Measurements from ENCODE around the gene ARVCF. TPM values are rescaled to one million over a fixed set of nuclear protein-coding genes. Genes with fewer than 3 reads are reported as not detected.

The ARVCF gene
- total RNA-seq, 3 donors from 2014 or later (not counting 1 experiment from before 2014, with no cell fraction given), result 37.8 to 62.0 (median 38.7) TPM

- DNase-seq (no peak), ATAC-seq (no peak)
- Histone ChIP-seq H3K27ac (ENCODE audit: low read length) (no peak overlapping the region), H3K36me3 (ENCODE audit: control insufficient read depth, insufficient read depth, low read length) (peaks cover 46% of the 10 kb centered on the region), H3K4me1 (ENCODE audit: control insufficient read depth, insufficient read depth, low read length) (peaks cover 3% of the 10 kb centered on the region), H3K9me3 (ENCODE audit: control insufficient read depth, insufficient read depth, low read length) (no peaks in the 10 kb centered on the region), H3K27me3 (ENCODE audit: control insufficient read depth, insufficient read depth, low read length) (no peaks in the 10 kb centered on the region), H3K4me3 (ENCODE audit: low read length) (no peak overlapping the region)
- intact Hi-C loops (cut with micrococcal nuclease), result no loop called here
- H3K36me3 Mint-ChIP-seq, result no peaks in the 10 kb centered on the region
- no peak overlapping the region for H3K27ac Mint-ChIP-seq
- H3K27me3 Mint-ChIP-seq (ENCODE audit: low read depth in 2 of 2), result no peaks in the 10 kb centered on the region
- H3K4me3 Mint-ChIP-seq, result no peak overlapping the region
- WGBS (ENCODE audit: insufficient coverage), result 91% methylated on average over 10 of the region's 10 CpGs
- no peaks in the 10 kb centered on the region for H3K9me3 Mint-ChIP-seq
- TF ChIP-seq CTCF (IDR thresholded peaks at IDR 0.05), result no peak
- H3K4me1 Mint-ChIP-seq, result peaks cover 20 to 23% of the 10 kb centered on the region in 2 donors
Observed at GRCh38 chr22:20056161-20056560, 39.5 kb upstream of the ARVCF start.

- Histone ChIP-seq H3K36me3 (ENCODE audit: control insufficient read depth, insufficient read depth, low read length) (peaks cover 41% of the 10 kb centered on the region), H3K4me3 (ENCODE audit: low read length) (no peak overlapping the region), H3K9me3 (ENCODE audit: control insufficient read depth, insufficient read depth, low read length) (no peaks in the 10 kb centered on the region), H3K27me3 (ENCODE audit: control insufficient read depth, insufficient read depth, low read length) (no peaks in the 10 kb centered on the region), H3K4me1 (ENCODE audit: control insufficient read depth, insufficient read depth, low read length) (no peaks in the 10 kb centered on the region), H3K27ac (ENCODE audit: low read length) (no peak overlapping the region)
- intact Hi-C loops (cut with micrococcal nuclease), result no loop called here
- Mint-ChIP-seq H3K36me3 (no peaks in the 10 kb centered on the region), H3K27ac (no peak overlapping the region), H3K4me3 (no peak overlapping the region), H3K9me3 (no peaks in the 10 kb centered on the region), H3K4me1 (peaks cover 20 to 23% of the 10 kb centered on the region in 2 donors), H3K27me3 (ENCODE audit: low read depth in 2 of 2) (no peaks in the 10 kb centered on the region)
- TF ChIP-seq CTCF (IDR thresholded peaks at IDR 0.05), result no peak
- WGBS (ENCODE audit: insufficient coverage), result 97% methylated on average over 15 of the region's 15 CpGs
- ATAC-seq (no peak), DNase-seq (no peak)
Observed at GRCh38 chr22:20055654-20056053, 39.0 kb upstream of the ARVCF start.

- H3K36me3 ChIP-seq (ENCODE audit: control insufficient read depth, insufficient read depth, low read length), result peaks cover 39% of the 10 kb centered on the region
- no peaks in the 10 kb centered on the region for H3K4me1 ChIP-seq (ENCODE audit: control insufficient read depth, insufficient read depth, low read length)
- H3K27me3 Mint-ChIP-seq (ENCODE audit: low read depth in 2 of 2), result no peaks in the 10 kb centered on the region
- H3K9me3 Mint-ChIP-seq, result no peaks in the 10 kb centered on the region
- no peak overlapping the region for H3K27ac Mint-ChIP-seq
- WGBS (ENCODE audit: insufficient coverage), result 100% methylated on average over 2 of the region's 2 CpGs
- H3K36me3 Mint-ChIP-seq, result no peaks in the 10 kb centered on the region
- H3K27ac ChIP-seq (ENCODE audit: low read length), result no peak overlapping the region
- intact Hi-C loops (cut with micrococcal nuclease), result no loop called here
- no peak overlapping the region for H3K4me3 ChIP-seq (ENCODE audit: low read length)
- H3K4me1 Mint-ChIP-seq, result peaks cover 20 to 23% of the 10 kb centered on the region in 2 donors
- no peak overlapping the region for H3K4me3 Mint-ChIP-seq
- H3K27me3 ChIP-seq (ENCODE audit: control insufficient read depth, insufficient read depth, low read length), result no peaks in the 10 kb centered on the region
- ATAC-seq (no peak), DNase-seq (no peak)
- H3K9me3 ChIP-seq (ENCODE audit: control insufficient read depth, insufficient read depth, low read length), result no peaks in the 10 kb centered on the region
- TF ChIP-seq CTCF (IDR thresholded peaks at IDR 0.05), result no peak
Observed at GRCh38 chr22:20055144-20055543, 38.5 kb upstream of the ARVCF start.

- Histone ChIP-seq H3K27ac (ENCODE audit: low read length) (no peak overlapping the region), H3K36me3 (ENCODE audit: control insufficient read depth, insufficient read depth, low read length) (peaks cover 39% of the 10 kb centered on the region), H3K27me3 (ENCODE audit: control insufficient read depth, insufficient read depth, low read length) (no peaks in the 10 kb centered on the region), H3K4me1 (ENCODE audit: control insufficient read depth, insufficient read depth, low read length) (no peaks in the 10 kb centered on the region), H3K9me3 (ENCODE audit: control insufficient read depth, insufficient read depth, low read length) (no peaks in the 10 kb centered on the region), H3K4me3 (ENCODE audit: low read length) (no peak overlapping the region)
- intact Hi-C loops (cut with micrococcal nuclease), result no loop called here
- WGBS (ENCODE audit: insufficient coverage), result 93% methylated on average over 6 of the region's 6 CpGs
- peaks cover 16 to 18% of the 10 kb centered on the region in 2 donors for H3K4me1 Mint-ChIP-seq
- ATAC-seq (no peak), DNase-seq (no peak)
- no peak for TF ChIP-seq CTCF (IDR thresholded peaks at IDR 0.05)
- H3K36me3 Mint-ChIP-seq, result no peaks in the 10 kb centered on the region
- no peaks in the 10 kb centered on the region for H3K27me3 Mint-ChIP-seq (ENCODE audit: low read depth in 2 of 2)
- no peak overlapping the region for H3K27ac Mint-ChIP-seq
- no peaks in the 10 kb centered on the region for H3K9me3 Mint-ChIP-seq
- H3K4me3 Mint-ChIP-seq, result no peak overlapping the region
Observed at GRCh38 chr22:20054485-20054884, 37.9 kb upstream of the ARVCF start.

Measured in natural killer cell (primary cell).